HL-60 (cell line): Measurements from ENCODE around the gene ZDHHC16.

ENCODE experiments used
- DNase-seq, 2 experiments: peaks; one replicate each; pipeline ENCODE4 v3.0.0-alpha.2; 2010 to 2020; ENCODE audit warnings: low read depth in 1 of 2, low spot score in 1 of 2
- H3K27ac ChIP-seq: fragments of 250-450 bp; sonication (Bioruptor Pico); replicated peaks from 2 replicates; pipeline ENCODE4 v1.5.1; 2020; ENCODE audit warnings: mild to moderate bottlenecking, moderate library complexity
- H3K27me3 ChIP-seq: fragments of 250-450 bp; sonication (Bioruptor Pico); 2 replicates; pipeline ENCODE4 v1.5.1; 2021; ENCODE audit warnings: mild to moderate bottlenecking, moderate library complexity; ENCODE audit not compliant: insufficient read depth, poor library complexity, severe bottlenecking
- H3K4me3 ChIP-seq: replicated peaks from 2 replicates; pipeline ENCODE4 v1.5.1; 2011; ENCODE audit warnings: mild to moderate bottlenecking, control low read depth, low read length; ENCODE audit not compliant: insufficient read depth
- CTCF ChIP-seq: IDR thresholded peaks from one replicate; pipeline ENCODE4 v1.5.1; 2011; ENCODE audit warnings: low read length, control low read depth, inconsistent platforms; ENCODE audit not compliant: insufficient read depth
- GABPA ChIP-seq: IDR thresholded peaks from 2 replicates; pipeline ENCODE4 v1.6.1; 2012; ENCODE audit warnings: low read depth
- POLR2AphosphoS5 ChIP-seq: IDR thresholded peaks from 2 replicates; pipeline ENCODE4 v1.6.1; 2012; ENCODE audit warnings: low read depth
- REST ChIP-seq: IDR thresholded peaks from 2 replicates; pipeline ENCODE4 v1.6.1; 2012; ENCODE audit warnings: low read depth; ENCODE audit not compliant: insufficient replicate concordance
- SPI1 ChIP-seq: IDR thresholded peaks from 2 replicates; pipeline ENCODE4 v1.6.1; 2012; ENCODE audit warnings: low read depth, mild to moderate bottlenecking, borderline replicate concordance

ZDHHC16 gene

GRCh38 chr10:97490592-97490991 lies 44.6 kb downstream of the ZDHHC16 start:
- no peak overlapping the region for H3K4me3 ChIP-seq
- DNase-seq: no peak
- TF ChIP-seq SPI1 (no peak), CTCF (no peak), GABPA (no peak), REST (no peak), POLR2AphosphoS5 (no peak)
- no peak overlapping the region for H3K27ac ChIP-seq
- no peaks in the 10 kb centered on the region for H3K27me3 ChIP-seq

GRCh38 chr10:97494151-97494550 lies 48.2 kb downstream of the ZDHHC16 start:
- DNase-seq: no peak
- no peak overlapping the region for H3K4me3 ChIP-seq
- TF ChIP-seq SPI1 (no peak), REST (no peak), GABPA (no peak), CTCF (no peak), POLR2AphosphoS5 (no peak)
- H3K27ac ChIP-seq: no peak overlapping the region
- no peaks in the 10 kb centered on the region for H3K27me3 ChIP-seq

GRCh38 chr10:97494863-97495506 lies 49.0 kb downstream of the ZDHHC16 start:
- TF ChIP-seq POLR2AphosphoS5 (no peak), REST (no peak), CTCF (no peak), GABPA (no peak), SPI1 (no peak)
- H3K27ac ChIP-seq: no peak overlapping the region
- H3K4me3 ChIP-seq: no peak overlapping the region
- no peaks in the 10 kb centered on the region for H3K27me3 ChIP-seq
- DNase-seq: no peak
